Right lobe of liver (tissue), 6 donors: ENCODE data around the gene INSRR. TPM values are rescaled to one million over a fixed set of nuclear protein-coding genes. Genes with fewer than 3 reads are reported as not detected.

ENCODE experiments used
- ATAC-seq, 4 donors: fragments of 200-7000 bp; cut with Tn5 transposase; one replicate each; pipeline ENCODE4 v1.9.1; 2020; ENCODE audit warnings: mild to moderate bottlenecking in 4 of 4, moderate library complexity in 4 of 4
- DNase-seq, 3 donors: peaks; one replicate each; pipeline ENCODE4 v3.0.0-alpha.2; 2020
- H3K27ac ChIP-seq, 3 donors: fragments of 200-600 bp; one replicate each; pipeline ENCODE4 v1.8.0; 2022
- H3K27me3 ChIP-seq, 2 donors: fragments of 200-600 bp; one replicate each; pipeline ENCODE4 v1.8.0; 2022
- H3K36me3 ChIP-seq, 4 donors: fragments of 200-600 bp; sonication (generic) in 1 of 4; one replicate each; pipeline versions ENCODE4 v1.5.1 to v1.8.0; 2017 to 2022; ENCODE audit warnings: control low read depth in 1 of 4
- H3K4me1 ChIP-seq, 4 donors: fragments of 200-600 bp; sonication (generic) in 1 of 4; one replicate each; pipeline versions ENCODE4 v1.5.1 to v1.8.0; 2017 to 2022; ENCODE audit warnings: control low read depth in 1 of 4
- H3K4me3 ChIP-seq, 3 donors: fragments of 200-600 bp; one replicate each; pipeline ENCODE4 v1.8.0; 2022
- H3K9me3 ChIP-seq, 4 donors: fragments of 200-600 bp; sonication (generic) in 1 of 4; one replicate each; pipeline versions ENCODE4 v1.5.1 to v1.8.0; 2017 to 2022; ENCODE audit warnings: control low read depth in 1 of 4
- POLR2A ChIP-seq: fragments of 450-650 bp; IDR thresholded peaks from one replicate; pipeline ENCODE4 v1.6.1; 2017; ENCODE audit warnings: antibody characterized with exemption, mild to moderate bottlenecking
- WGBS: methylation state at CpG from one replicate; pipeline ENCODE4 v1.1.6; 2018; ENCODE audit warnings: low coverage, low lambda C conversion rate; ENCODE audit not compliant: insufficient coverage; ENCODE audit errors: missing lambda C conversion rate; 5-methylcytosine and 5-hydroxymethylcytosine counted together
- intact Hi-C, 2 donors: fragments of 100-400 bp; cut with DNase I; formaldehyde crosslinking; loops; one replicate each; pipeline versions ENCODE4 v1.11.2 to v1.14.1; 2022
- total RNA-seq, 6 experiments: library from RNA; depleted of rRNA in 2 of 6; stranded (reverse); fragments of >200 nt in 2 of 6; fragmentation: NEBNext Ultra II Directional in 3 of 6; extraction: Animal tissue kit (Norgen Biotek cat#: 25700) in 3 of 6; gene quantifications; one replicate each; pipeline versions ENCODE4 v1.1.0 to v1.2.4, GENCODE V29; 2016 to 2023
- TF ChIP-seq, protein P1 (sequence below), 4 donors: fragments of 200-600 bp in 3 of 4; fragments of 450-650 bp in 1 of 4; IDR thresholded peaks; one replicate each; pipeline versions ENCODE4 v1.5.1 to v1.8.0; 2016 to 2022; ENCODE audit warnings: antibody characterized with exemption in 4 of 4, mild to moderate bottlenecking in 2 of 4
- donor health status: DM: no; HTN: yes; CAD: no.
- donor health status: DM: no; HTN: no; CAD: no.
- donor health status: DM: no; HTN: no; CAD: no.
- donor health status: DM: no; HTN: yes; CAD: no.
- donor health status: DM: no; HTN: yes; CAD: no.

The INSRR gene
- total RNA-seq, 6 experiments from 2014 or later: not detected

DNA sequence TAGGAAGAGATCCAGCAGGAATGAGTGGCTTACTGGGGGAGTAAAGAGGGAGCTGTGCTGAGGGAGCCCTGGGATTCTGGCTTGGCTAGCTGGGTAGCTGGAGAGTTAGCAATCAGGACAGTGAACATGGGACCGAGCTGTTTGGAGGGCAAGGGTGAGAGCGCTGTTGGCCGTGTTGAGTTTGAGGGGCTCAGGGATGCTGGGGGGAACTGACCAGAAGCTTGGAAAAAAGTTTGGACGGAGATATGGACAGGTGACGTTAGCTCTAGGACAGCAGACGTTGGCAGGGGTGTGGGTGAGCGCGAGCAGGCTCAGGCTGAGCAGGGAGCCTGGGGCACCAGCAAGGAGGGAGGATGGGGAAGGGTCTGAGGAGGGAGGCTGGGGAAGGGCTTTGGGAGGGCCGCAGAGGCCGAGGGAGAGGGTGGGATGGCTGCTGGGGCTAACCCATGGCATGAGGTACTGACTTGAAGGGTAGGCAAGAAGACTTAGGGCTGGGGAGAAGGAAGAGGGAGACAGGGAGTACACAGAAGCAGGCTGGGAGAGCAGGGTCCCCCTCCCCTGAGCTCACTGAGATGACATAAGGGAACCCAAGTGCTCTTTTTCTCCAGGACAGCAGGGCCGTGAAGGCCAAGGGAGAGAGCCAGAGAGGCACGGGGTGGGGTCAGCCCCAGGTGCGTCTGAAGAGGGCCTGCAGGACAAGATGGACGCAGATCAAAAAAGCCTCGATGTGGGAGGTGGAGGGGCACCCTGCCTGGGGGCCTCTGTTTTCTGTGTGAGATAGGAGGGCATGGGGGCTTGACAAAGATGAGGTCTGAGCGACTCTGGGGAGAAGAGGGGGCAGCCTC, 50.5 kb downstream of the INSRR start:
- no peak for TF ChIP-seq POLR2A
- TF ChIP-seq, protein P1, sequence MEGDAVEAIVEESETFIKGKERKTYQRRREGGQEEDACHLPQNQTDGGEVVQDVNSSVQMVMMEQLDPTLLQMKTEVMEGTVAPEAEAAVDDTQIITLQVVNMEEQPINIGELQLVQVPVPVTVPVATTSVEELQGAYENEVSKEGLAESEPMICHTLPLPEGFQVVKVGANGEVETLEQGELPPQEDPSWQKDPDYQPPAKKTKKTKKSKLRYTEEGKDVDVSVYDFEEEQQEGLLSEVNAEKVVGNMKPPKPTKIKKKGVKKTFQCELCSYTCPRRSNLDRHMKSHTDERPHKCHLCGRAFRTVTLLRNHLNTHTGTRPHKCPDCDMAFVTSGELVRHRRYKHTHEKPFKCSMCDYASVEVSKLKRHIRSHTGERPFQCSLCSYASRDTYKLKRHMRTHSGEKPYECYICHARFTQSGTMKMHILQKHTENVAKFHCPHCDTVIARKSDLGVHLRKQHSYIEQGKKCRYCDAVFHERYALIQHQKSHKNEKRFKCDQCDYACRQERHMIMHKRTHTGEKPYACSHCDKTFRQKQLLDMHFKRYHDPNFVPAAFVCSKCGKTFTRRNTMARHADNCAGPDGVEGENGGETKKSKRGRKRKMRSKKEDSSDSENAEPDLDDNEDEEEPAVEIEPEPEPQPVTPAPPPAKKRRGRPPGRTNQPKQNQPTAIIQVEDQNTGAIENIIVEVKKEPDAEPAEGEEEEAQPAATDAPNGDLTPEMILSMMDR (IDR thresholded peaks at IDR 0.05): no peak
- no peak for ATAC-seq
- peaks cover 0 to 1% (median 0%) of the 10 kb centered on the region in 4 donors for H3K4me1 ChIP-seq
- WGBS: 81% methylated on average over 13 of the region's 16 CpGs
- H3K4me3 ChIP-seq: no peak overlapping the region
- H3K27me3 ChIP-seq: no peaks in the 10 kb centered on the region
- no peaks in the 10 kb centered on the region for H3K36me3 ChIP-seq
- H3K9me3 ChIP-seq: no peaks in the 10 kb centered on the region
- DNase-seq: no peak
- H3K27ac ChIP-seq: no peak overlapping the region
- intact Hi-C loops: no loop called here

DNA sequence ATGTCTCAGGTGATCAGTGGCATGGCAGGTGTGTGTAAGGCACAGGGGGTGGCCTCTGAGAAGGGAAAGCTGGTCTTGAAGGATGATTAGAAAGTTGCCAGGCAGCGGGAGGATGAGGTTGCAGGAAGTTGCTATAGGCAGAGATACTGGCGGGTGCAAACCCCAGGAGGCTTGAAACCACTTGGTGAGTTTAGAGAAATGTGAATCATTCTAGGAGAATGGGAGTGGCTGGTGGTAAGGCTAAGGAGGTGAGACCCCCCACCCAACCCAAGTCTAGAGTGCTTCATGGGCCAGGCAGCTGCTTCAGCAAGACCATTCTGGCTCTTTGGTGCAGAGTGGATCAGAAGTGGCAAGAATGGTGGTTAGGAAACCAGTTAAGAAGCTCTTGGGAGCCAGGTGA, 51.3 kb downstream of the INSRR start:
- H3K9me3 ChIP-seq: no peaks in the 10 kb centered on the region
- ATAC-seq (no peak), DNase-seq (no peak)
- H3K36me3 ChIP-seq: no peaks in the 10 kb centered on the region
- no peak for TF ChIP-seq POLR2A
- TF ChIP-seq, protein P1 (IDR thresholded peaks at IDR 0.05): no peak
- 92% methylated on average over 2 of the region's 2 CpGs for WGBS
- no peaks in the 10 kb centered on the region for H3K27me3 ChIP-seq
- intact Hi-C loops: no loop called here
- H3K4me3 ChIP-seq: no peak overlapping the region
- H3K27ac ChIP-seq: no peak overlapping the region
- H3K4me1 ChIP-seq: no peaks in the 10 kb centered on the region

- Histone ChIP-seq H3K9me3 (no peaks in the 10 kb centered on the region), H3K4me1 (no peaks in the 10 kb centered on the region), H3K27ac (no peak overlapping the region), H3K27me3 (no peaks in the 10 kb centered on the region), H3K4me3 (no peak overlapping the region), H3K36me3 (no peaks in the 10 kb centered on the region)
- intact Hi-C loops: no loop called here
- TF ChIP-seq POLR2A: no peak
- TF ChIP-seq, protein P1 (IDR thresholded peaks at IDR 0.05): no peak
- peak in 3 of 4 donors; percentile 3 to 30 (median 24) for ATAC-seq
- no peak for DNase-seq
- 78% methylated on average over 6 of the region's 7 CpGs for WGBS
Observed at GRCh38 chr1:156806512-156807440, 52.1 kb downstream of the INSRR start.

- Histone ChIP-seq H3K36me3 (peaks cover 0 to 5% (median 3%) of the 10 kb centered on the region in 4 donors), H3K9me3 (no peaks in the 10 kb centered on the region), H3K27me3 (no peaks in the 10 kb centered on the region), H3K4me1 (peaks cover 0 to 5% (median 0%) of the 10 kb centered on the region in 4 donors), H3K4me3 (no peak overlapping the region), H3K27ac (no peak overlapping the region)
- ATAC-seq (no peak), DNase-seq (no peak)
- TF ChIP-seq POLR2A: no peak
- TF ChIP-seq, protein P1 (IDR thresholded peaks at IDR 0.05): no peak
- 57% methylated on average over 1 of the region's 3 CpGs for WGBS
- intact Hi-C loops: no loop called here
Observed at GRCh38 chr1:156805766-156806511, 53.0 kb downstream of the INSRR start.
